GM12874 (cell line): ENCODE data around the gene CSMD2.

ENCODE experiments used
- TF ChIP-seq, protein P1 (sequence below): IDR thresholded peaks from 2 replicates; pipeline ENCODE4 v1.5.1; 2011; ENCODE audit warnings: low read depth, mild to moderate bottlenecking, control low read depth, low read length, moderate library complexity; ENCODE audit not compliant: insufficient read depth

Gene CSMD2

DNA sequence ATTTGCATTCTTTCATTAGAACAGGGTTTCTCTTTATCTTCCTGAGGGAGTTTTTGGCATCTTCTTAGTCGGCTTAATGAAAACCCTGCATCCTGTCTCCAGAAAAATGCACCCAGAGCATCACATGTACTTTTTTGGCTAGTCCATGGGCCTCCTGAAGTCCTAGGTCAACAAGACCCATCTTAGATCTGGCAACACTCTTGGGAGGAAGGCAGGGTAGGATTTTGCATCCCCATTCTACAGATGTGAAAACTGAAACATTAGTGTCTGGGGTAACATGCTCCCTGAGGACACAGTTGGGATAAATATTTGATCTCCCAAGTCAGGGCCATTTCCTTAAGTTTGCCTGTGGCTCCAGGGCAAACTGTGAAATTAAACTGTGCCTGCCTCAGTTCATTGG lies 341.2 kb downstream of the CSMD2 start:
- TF ChIP-seq, protein P1, sequence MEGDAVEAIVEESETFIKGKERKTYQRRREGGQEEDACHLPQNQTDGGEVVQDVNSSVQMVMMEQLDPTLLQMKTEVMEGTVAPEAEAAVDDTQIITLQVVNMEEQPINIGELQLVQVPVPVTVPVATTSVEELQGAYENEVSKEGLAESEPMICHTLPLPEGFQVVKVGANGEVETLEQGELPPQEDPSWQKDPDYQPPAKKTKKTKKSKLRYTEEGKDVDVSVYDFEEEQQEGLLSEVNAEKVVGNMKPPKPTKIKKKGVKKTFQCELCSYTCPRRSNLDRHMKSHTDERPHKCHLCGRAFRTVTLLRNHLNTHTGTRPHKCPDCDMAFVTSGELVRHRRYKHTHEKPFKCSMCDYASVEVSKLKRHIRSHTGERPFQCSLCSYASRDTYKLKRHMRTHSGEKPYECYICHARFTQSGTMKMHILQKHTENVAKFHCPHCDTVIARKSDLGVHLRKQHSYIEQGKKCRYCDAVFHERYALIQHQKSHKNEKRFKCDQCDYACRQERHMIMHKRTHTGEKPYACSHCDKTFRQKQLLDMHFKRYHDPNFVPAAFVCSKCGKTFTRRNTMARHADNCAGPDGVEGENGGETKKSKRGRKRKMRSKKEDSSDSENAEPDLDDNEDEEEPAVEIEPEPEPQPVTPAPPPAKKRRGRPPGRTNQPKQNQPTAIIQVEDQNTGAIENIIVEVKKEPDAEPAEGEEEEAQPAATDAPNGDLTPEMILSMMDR, result no peak

- TF ChIP-seq, protein P1, result no peak
Observed at GRCh38 chr1:33823401-33823800, 341.6 kb downstream of the CSMD2 start.

GRCh38 chr1:33822396-33822795 lies 342.6 kb downstream of the CSMD2 start:
- TF ChIP-seq, protein P1, result no peak

DNA sequence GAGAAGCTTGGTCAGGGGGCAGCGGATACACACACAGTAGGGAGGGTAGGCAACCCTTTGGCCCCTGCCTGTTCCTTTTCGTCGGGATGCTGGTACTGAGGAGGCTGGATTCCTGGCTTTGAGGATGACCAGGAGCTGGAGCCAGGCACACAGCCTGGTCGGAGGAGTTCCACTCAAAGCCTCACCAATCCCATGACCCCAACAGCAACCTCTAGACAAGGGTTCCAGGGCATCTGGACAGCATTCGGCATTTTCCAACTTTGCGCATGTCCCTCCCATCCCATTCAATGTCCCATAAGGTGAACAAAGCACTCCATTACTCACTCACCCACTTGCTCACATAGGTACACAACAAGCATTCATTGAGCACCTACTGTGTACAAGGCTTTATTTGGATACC lies 343.7 kb downstream of the CSMD2 start:
- TF ChIP-seq, protein P1, result no peak

DNA sequence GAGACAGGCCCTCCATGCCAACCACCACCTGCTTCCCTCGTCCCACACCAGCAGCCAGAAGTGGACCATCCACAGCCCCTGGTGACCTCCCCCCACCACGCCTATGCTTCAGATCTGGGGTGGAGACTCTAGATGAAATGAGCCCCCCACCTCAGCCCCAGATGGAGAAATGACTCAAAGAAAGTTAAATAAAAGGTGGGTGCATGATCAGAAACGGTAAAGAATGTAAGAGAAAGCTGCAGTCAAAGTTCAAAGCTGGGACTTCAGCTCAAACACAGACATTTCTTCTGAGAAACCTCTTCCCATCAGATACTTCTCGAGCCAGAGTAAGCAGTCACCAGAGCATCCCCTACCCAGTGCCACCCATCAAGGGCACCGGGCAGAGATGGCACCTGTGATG lies 344.2 kb downstream of the CSMD2 start:
- TF ChIP-seq, protein P1, result no peak

DNA sequence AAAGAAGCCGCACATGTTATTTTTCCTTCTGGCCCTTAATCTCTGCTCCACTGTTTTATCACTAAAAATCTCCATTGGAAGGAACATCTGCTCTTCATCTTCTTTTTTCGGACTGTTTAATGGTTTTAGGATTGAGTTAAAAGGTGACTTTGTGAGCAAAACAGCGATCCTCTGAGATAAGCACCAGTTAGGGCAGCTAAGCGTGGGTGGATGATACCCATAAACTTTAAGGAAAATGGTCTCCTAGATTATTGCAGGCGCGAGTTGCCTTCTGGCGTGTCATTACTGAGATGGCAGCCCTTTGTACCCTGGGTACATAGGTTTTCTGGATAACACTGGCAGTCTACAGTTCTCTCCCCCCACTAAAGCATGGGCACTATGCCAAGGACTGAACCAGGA lies 345.1 kb downstream of the CSMD2 start:
- TF ChIP-seq, protein P1, result no peak

- TF ChIP-seq, protein P1, result no peak
Observed at GRCh38 chr1:33819290-33819912, 345.6 kb downstream of the CSMD2 start.
